GM18907 (cell line): ENCODE measurements around the gene PLCG2.

Source experiments
- ATAC-seq: cut with Tn5 transposase; IDR thresholded peaks from one replicate; pipeline ENCODE4 v1.9.1; 2021; ENCODE audit warnings: mild to moderate bottlenecking, moderate library complexity; ENCODE audit not compliant: unreplicated experiment

The PLCG2 gene

GRCh38 chr16:81838794-81839193, 59.7 kb downstream of the PLCG2 start:
- ATAC-seq = peak; percentile 33

GRCh38 chr16:81841722-81842121, 62.6 kb downstream of the PLCG2 start:
- peak; percentile 66 for ATAC-seq

DNA sequence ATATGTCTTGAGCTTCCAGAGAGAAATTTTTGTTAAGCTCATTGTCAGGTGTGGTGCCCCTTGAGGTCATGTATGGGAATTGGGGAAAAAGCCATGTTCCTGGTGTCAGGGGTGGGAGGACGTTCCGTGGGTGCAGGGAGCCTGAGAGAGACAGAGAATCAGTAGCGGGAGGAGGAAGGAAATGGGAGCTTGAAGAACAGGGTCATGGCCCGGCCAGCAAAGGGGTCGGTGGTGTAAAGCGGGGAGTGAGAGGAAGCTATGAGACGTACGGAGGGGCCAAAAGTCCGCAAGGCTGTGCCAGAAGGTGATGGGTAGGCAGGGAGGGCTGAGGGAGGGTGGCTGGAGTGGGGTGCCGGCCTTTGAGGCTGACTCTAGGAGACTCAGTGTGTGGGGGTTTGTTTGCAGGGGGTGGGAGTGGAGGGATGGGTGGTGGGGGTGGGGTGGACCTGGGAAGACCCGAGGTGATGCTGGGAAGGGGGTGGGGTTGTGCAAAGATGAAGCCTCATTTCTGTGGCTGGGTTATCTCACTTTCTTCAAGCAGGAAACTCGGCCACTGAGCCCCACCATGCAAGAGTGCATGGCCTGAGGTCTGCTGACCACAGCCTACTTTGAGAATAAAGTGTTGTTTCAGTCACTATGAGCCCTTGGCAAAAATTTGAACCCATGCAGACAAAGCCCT, 63.6 kb downstream of the PLCG2 start:
- peak; percentile 34 for ATAC-seq

DNA sequence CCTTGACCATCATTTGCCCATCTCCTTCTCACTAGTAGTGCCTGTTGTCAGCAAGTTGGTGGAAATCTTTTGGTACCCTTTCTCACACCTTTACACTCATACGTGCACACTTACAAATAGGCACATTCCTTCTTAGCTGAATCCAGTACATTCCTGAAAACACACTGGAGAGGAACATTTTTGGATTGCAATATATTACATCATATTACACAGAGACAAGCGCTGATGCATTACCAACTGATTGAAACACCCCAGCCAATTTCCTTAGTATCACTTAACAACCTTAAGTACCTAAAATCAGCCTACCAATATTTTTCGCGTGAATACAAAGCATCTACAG, 64.1 kb downstream of the PLCG2 start:
- ATAC-seq = no peak

- no peak for ATAC-seq
These were observed 64.6 kb downstream of the PLCG2 start for GRCh38 chr16:81843683-81844082.

GRCh38 chr16:81846105-81846504, 67.0 kb downstream of the PLCG2 start:
- no peak for ATAC-seq

GRCh38 chr16:81848306-81848853, 69.3 kb downstream of the PLCG2 start:
- ATAC-seq = no peak

DNA sequence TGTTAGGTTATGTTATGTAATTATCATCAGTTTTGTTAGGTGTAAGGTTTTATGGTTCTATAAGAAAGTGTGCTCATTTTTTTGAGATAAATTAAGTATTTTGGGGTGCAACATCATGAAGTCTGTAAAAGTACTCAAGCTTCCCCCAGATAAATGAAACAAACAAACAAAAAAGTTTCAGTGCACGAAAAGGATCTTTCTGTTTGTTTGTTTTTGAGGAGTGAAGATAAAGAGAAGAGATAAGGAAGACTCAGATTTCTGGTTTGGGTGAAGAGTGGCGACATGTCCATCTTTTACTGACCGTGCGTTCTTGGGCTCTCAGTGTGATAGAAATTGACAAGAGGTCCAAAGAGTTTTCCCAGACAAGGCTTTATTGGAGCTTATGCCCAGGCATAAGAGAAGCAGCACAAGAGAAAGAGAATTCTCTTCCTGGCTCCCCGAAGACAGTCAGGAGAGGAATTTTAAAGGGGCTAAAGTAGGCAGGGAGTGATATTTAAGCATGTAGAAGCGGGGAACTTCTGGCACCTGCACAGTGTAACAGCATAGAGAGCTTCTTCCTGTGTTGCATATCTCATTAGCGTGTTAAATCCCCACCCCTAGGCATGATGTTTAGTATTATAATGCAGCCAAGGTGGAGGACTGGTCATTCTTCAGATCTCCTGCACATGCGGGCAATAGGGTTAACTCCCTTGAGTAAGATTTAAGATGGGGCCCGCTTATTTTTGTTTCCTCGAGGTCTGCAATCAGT, 71.3 kb downstream of the PLCG2 start:
- ATAC-seq = no peak

GRCh38 chr16:81852347-81852746, 73.3 kb downstream of the PLCG2 start:
- no peak for ATAC-seq

DNA sequence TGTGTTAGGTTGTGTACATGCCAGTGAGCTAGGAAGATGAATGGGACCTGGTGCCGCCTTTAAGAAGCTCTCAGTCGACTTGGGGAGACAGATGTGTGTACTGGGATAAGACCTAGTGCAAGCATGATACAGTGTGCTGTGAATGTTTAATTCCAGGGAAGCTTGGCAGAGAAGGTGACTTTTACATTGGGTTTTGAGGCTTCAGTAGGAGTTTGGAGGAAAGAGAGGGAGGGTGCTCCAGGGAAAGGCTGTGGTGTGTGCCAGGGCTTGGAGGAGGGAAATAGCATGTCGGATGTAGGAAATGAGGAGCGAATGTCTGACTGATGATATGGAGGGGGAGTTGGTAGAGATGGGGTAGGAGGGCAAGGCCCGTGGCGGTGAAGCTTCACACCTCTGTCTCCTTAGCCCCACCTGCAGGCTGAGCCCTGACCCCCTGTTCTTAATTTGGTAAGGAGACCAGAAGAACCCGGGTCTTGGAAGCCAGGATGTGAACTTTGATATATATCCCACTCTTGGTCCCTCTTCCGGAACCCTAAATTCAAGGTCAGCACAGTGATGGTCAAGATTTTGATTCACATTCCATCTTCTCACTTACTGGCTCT, 76.6 kb downstream of the PLCG2 start:
- ATAC-seq = no peak

DNA sequence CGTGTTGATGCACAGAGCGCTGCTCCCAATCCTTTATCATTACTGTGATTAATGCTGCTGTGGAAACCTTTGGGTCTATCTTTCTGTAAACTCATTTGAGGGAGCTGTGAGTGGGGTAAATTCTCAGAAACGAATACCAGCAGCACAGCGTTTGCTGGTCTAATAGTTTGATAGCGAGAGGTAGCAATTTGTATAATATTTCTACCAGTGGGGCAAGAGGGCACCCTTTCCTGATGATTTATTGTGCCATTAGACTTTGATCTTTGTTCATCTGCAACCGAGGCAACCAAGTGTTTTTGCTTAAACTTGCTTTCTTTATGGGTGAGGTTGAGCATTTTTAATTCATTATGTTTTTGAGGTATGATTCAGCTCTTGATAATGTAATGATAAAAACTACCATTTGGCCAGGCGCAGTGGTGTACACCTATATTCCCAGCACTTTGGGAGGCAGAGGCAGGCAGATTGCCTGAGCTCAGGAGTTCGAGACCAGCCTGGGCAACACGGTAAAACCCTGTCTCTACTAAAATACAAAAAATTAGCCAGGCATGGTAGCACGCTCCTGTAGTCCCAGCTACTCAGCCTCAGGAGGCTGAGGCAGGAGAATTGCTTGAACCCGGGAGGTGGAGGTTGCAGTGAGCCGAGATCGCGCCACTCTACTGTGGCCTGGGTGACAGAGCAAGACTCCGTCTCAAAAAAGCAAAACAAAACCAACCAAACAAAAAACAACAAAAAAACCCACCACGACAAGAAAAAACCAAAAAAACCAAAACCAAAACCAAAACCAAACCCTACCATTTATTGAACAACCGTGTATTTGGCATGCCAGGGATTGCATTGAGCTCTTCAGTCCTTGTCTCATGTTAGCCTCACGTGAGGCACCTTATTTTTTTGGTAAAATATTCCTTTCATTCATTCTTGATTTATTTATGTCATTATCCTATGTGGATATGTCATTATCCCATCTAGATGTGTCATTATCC, 81.5 kb downstream of the PLCG2 start:
- ATAC-seq = no peak

- ATAC-seq = no peak
These were observed 82.4 kb downstream of the PLCG2 start for GRCh38 chr16:81861503-81861902.

DNA sequence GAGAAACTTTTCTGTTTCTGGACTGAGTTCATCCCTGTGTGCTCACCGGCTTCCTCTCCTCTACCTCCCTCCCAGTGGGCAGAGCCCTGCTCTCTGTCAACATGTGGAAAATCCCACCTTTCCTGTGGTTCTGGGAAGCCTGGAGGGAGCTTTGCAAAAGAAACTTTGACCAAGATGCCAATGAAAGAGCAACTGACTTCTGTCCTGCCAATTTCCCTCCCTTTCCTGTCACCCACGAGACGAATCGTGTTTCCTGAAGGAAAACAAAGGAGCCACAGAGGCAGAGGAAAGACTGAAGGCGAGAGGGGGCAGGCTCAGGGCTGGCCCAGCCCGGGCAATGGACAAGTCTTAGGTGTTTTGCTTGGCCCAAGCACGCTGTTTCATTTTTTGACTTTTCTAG, 82.8 kb downstream of the PLCG2 start:
- no peak for ATAC-seq

DNA sequence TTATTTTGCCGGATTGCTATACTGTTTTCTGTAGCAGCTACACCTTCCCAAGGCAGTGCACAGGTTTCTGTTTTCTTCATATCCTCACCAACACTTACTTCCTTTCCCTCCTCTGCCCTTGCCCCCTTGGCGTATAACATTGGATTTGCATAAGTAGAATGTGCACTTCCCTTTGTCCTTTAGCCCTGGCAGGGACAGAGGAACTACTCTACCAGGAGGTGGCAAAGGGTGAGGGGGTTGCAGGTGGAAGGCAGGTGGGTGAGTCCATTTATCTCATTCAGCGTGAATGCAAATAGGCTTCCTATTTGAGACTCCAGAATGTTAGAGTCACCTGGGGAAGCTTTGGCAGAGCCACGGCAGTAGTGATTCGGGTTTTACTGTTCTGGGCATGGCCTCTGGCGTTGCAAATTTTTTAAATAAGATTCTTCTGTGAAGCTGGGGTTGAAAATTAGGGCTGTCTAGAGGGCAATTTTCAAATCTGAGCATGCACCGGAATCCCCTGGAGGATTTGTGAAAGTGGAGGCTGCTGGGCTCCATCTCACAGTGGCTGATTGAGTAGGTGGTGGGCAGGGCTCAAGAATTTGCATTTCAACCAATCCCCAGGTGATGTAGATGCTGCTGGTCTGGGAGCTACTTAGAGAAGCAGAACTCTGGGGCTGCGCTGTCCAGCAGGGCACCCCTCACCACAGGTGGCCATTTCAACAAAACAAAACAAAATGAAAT, 84.7 kb downstream of the PLCG2 start:
- peak; percentile 67 for ATAC-seq

DNA sequence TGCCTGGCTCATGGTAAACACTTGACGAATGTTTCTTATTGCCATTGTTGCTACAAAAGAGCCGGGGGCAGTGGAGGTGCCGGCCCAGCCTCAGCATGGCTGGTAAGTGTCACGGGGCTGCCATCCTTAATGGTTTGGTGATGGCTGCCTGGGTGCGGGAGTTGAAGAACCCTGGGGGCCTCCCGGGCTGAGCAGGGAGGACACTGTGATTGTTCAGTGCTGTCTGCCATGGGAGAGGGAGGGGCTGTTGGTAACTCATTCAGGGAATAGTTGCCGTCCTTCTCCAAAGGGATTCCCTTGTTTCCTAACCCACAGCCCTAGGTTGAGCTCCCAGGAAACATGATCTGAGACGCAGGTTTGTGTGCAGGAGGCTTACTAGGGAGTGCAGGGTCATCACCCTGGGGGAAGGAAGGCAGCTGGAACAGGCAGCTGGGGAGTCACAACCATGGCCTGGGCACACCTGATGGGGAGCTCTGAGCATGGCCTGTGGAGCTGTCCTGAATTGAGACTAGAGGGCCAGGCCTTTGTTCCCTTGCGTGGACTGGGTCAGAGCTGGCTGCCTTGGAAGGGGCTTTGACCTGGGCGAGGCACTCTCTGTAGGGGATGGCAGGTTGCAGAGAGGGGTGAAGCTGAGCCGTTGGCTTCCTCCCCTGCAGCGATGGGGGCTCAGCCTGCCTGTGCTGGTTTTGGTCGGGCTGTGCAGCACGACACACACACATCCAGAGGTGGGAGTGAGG, 85.7 kb downstream of the PLCG2 start:
- no peak for ATAC-seq

GRCh38 chr16:81866820-81867440, 87.8 kb downstream of the PLCG2 start:
- ATAC-seq = no peak

DNA sequence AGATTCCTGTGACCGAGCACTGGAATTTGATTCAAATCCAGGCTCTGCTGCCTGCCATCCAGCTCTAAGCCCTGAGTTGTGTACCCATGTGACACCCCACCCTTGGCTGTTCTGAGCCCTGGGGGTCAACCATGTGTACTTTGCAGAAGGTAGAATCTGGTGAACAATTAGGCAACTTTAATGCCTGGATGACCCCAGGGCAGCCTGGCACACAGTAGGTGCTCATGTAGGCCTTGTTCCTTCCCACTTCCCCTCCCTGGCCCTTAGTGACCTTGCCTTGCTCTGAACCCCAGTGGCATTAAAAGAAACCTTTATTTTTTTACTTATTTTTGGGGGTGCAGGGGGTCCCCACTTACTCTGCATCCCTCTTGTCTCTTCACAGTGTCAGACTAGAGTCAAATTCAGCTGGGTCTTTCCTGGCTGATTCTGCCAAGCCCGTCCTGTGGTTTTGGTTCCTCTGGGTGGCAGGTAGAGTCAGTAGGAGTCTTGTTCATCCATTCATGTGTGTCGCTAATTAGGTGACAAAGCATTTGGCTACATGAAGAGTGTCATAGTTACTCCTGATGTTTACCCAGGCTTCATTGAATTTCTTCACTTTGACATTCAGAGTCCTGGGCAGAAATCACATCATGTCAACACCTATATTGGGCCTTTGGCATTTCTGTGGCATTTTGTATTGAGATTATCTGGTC, 89.1 kb downstream of the PLCG2 start:
- no peak for ATAC-seq

DNA sequence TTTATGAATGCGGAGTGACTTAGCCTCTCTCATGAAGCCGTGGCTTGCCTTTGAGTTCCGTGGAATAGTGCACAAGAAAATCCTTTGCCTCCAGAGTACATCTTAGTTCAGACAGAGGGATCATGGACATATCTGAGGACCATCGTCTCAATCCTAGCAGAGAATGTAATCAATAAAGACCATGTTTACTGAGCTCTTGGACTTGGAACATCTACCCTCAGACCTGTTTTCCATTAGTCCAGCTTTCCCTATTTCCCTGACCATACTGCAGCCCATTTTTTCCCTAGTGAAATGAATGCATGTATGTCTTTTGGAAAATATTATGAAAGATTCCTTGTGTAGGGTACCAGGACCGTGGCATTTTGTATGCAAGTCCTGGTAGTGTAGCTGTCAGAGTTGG, 90.2 kb downstream of the PLCG2 start:
- no peak for ATAC-seq
